ENCODE measurements around the gene FBLN2.

GRCh38 chr3:13627681-13628080 lies 78.8 kb downstream of the FBLN2 start:
- no peak for TF ChIP-seq POLR2A (IDR thresholded peaks at IDR 0.05; ENCODE audit: low read length)
- TF ChIP-seq REST (IDR thresholded peaks at IDR 0.05): no peak
- no peak for TF ChIP-seq CTCF (IDR thresholded peaks at IDR 0.05)
- no peak for TF ChIP-seq EP300 (IDR thresholded peaks at IDR 0.05)
- no peak for TF ChIP-seq CEBPB (IDR thresholded peaks at IDR 0.05)
- no peak for TF ChIP-seq MYC (IDR thresholded peaks at IDR 0.05; ENCODE audit: borderline replicate concordance, low read length)
- no peak for TF ChIP-seq PHF8 (IDR thresholded peaks at IDR 0.05; ENCODE audit: borderline replicate concordance, low read depth)
- TF ChIP-seq EHMT2 (IDR thresholded peaks at IDR 0.05; ENCODE audit: low read depth): no peak
- TF ChIP-seq USF2 (IDR thresholded peaks at IDR 0.05): no peak
- TF ChIP-seq HOXB13 (CRISPR knock-in tag; IDR thresholded peaks at IDR 0.05; ENCODE audit: low read depth): no peak
- no peak for TF ChIP-seq RNF2 (IDR thresholded peaks at IDR 0.05; ENCODE audit: borderline replicate concordance, low read depth)
- TF ChIP-seq BCL3 (IDR thresholded peaks at IDR 0.05): no peak
- no peak for TF ChIP-seq ZNF302 (CRISPR knock-in tag; IDR thresholded peaks at IDR 0.05)
- no peak for TF ChIP-seq ELK1 (IDR thresholded peaks at IDR 0.05; ENCODE audit: low read depth, low read length)

All from A549 (cell line).